Vagina (tissue), 2 donors: ENCODE data around the gene NFIB. TPM values are rescaled to one million over a fixed set of nuclear protein-coding genes. Genes with fewer than 3 reads are reported as not detected.

Experiments
- DNase-seq, 2 donors: peaks; one replicate each; pipeline ENCODE4 v3.0.0-alpha.2; 2017; ENCODE audit errors: extremely low spot score in 2 of 2
- H3K27ac ChIP-seq: fragments of 200-600 bp; sonication (generic); one replicate; pipeline ENCODE4 v1.5.1; 2019
- H3K27me3 ChIP-seq: fragments of 200-600 bp; sonication (generic); one replicate; pipeline ENCODE4 v1.5.1; 2019
- H3K36me3 ChIP-seq, 2 donors: fragments of 200-600 bp; sonication (generic); one replicate each; pipeline ENCODE4 v1.5.1; 2017 to 2019
- H3K4me1 ChIP-seq: fragments of 200-600 bp; sonication (generic); one replicate; pipeline ENCODE4 v1.5.1; 2019
- H3K4me3 ChIP-seq, 2 donors: fragments of 200-600 bp; sonication (generic); 1 replicate in 1 of 2; 2 replicates in 1 of 2; pipeline ENCODE4 v1.5.1; 2016 to 2019
- H3K9me3 ChIP-seq: fragments of 200-600 bp; sonication (generic); one replicate; pipeline ENCODE4 v1.5.1; 2019
- POLR2A ChIP-seq, 2 donors: fragments of 450-650 bp; IDR thresholded peaks; one replicate each; pipeline ENCODE4 v1.6.1; 2017; ENCODE audit warnings: antibody characterized with exemption in 2 of 2, mild to moderate bottlenecking in 2 of 2, moderate library complexity in 2 of 2
- POLR2AphosphoS5 ChIP-seq, 2 donors: sonication (generic); formaldehyde crosslinking; IDR thresholded peaks; one replicate each; pipeline ENCODE4 v1.9.0; 2017; ENCODE audit warnings: antibody characterized with exemption in 2 of 2, mild to moderate bottlenecking in 2 of 2, low read depth in 1 of 2; ENCODE audit not compliant: insufficient read depth in 1 of 2
- intact Hi-C: fragments of 100-400 bp; cut with DNase I; formaldehyde crosslinking; loops from one replicate; pipeline ENCODE4 v1.15.1; 2023
- total RNA-seq: library from RNA; depleted of rRNA; stranded (reverse); fragments of >200 nt; gene quantifications from one replicate; pipeline ENCODE4 v1.2.3, GENCODE V29; 2016
- TF ChIP-seq, protein P1 (sequence below), 3 experiments: fragments of 450-650 bp in 2 of 3; fragments of 200-600 bp in 1 of 3; sonication (generic) in 1 of 3; IDR thresholded peaks; one replicate each; pipeline ENCODE4 v1.5.1; 2017 to 2019; ENCODE audit warnings: antibody characterized with exemption in 3 of 3, mild to moderate bottlenecking in 2 of 3, moderate library complexity in 2 of 3

Gene NFIB
- total RNA-seq, 1 donor from 2014 or later, result 73.4 TPM

DNA sequence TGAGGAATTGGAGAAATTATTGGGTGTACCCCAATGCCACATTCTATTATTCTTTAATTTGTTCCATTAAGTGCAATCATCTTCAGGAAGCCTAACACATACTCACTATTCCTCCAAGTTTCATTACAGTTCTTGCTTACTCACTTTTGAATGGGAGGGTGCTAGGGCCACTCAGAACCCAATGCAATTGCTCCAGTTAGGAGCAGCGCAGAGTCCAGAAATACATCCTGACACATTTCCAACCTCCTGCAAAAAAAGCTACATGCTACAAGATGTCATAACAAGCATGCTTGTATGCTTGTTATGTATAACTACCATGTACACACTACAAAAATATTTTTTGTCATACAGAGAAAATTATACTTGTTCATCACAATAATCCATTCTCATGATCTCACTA, 27.8 kb downstream of the NFIB start:
- Histone ChIP-seq H3K4me3 (no peak overlapping the region), H3K36me3 (no peaks in the 10 kb centered on the region), H3K4me1 (peaks cover 12% of the 10 kb centered on the region), H3K27me3 (no peaks in the 10 kb centered on the region), H3K27ac (no peak overlapping the region), H3K9me3 (no peaks in the 10 kb centered on the region)
- no peak for TF ChIP-seq POLR2AphosphoS5 (IDR thresholded peaks at IDR 0.05; ENCODE audit: insufficient read depth in 1 of 2, low read depth in 1 of 2)
- TF ChIP-seq, protein P1, sequence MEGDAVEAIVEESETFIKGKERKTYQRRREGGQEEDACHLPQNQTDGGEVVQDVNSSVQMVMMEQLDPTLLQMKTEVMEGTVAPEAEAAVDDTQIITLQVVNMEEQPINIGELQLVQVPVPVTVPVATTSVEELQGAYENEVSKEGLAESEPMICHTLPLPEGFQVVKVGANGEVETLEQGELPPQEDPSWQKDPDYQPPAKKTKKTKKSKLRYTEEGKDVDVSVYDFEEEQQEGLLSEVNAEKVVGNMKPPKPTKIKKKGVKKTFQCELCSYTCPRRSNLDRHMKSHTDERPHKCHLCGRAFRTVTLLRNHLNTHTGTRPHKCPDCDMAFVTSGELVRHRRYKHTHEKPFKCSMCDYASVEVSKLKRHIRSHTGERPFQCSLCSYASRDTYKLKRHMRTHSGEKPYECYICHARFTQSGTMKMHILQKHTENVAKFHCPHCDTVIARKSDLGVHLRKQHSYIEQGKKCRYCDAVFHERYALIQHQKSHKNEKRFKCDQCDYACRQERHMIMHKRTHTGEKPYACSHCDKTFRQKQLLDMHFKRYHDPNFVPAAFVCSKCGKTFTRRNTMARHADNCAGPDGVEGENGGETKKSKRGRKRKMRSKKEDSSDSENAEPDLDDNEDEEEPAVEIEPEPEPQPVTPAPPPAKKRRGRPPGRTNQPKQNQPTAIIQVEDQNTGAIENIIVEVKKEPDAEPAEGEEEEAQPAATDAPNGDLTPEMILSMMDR (IDR thresholded peaks at IDR 0.05), result no peak
- no peak for TF ChIP-seq POLR2A (IDR thresholded peaks at IDR 0.05)
- no peak for DNase-seq
- intact Hi-C loops, result no loop called here

DNA sequence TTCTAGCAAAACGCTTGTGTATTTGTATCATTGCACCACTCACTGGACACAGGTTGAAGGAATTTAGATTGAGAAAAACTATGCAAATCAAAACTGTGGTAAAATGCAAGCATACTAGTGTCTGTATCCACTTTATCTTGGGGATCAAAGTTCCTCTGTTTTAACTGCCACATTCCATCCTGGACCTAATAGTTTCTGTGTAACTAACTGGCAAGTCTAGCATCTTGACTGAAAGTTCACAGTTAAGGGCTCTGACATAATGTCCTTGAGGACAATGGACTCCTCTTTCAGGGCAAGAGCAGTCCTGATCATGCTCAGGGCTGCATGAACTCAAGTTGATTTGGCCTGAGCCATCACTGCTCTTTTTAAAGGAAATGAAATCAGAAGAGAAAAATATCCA, 30.7 kb downstream of the NFIB start:
- no peak for TF ChIP-seq POLR2AphosphoS5 (IDR thresholded peaks at IDR 0.05; ENCODE audit: insufficient read depth in 1 of 2, low read depth in 1 of 2)
- TF ChIP-seq POLR2A (IDR thresholded peaks at IDR 0.05), result no peak
- TF ChIP-seq, protein P1 (IDR thresholded peaks at IDR 0.05), result no peak
- Histone ChIP-seq H3K4me1 (peaks cover 9% of the 10 kb centered on the region), H3K4me3 (no peak overlapping the region), H3K9me3 (no peaks in the 10 kb centered on the region), H3K27me3 (no peaks in the 10 kb centered on the region), H3K27ac (no peak overlapping the region), H3K36me3 (no peaks in the 10 kb centered on the region)
- intact Hi-C loops, result no loop called here
- no peak for DNase-seq

DNA sequence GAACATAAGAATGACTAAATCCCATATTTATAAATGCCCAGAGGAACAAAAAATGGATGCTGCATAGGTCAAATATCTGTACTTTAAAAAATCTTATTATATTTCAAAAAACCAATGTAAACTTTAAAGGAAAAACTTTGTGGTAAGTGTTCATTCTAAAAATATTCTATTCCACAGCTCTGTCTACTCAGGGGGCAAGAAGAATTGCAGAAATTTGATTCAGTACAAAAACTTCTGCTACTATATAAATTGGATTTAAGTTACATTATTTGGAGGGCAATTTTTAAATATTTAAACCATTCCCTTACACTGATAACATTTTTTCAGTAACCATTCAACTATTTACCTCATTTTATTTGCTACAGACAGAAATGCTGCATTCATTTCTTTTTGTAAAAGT, 32.1 kb downstream of the NFIB start:
- H3K36me3 ChIP-seq, result no peaks in the 10 kb centered on the region
- no peaks in the 10 kb centered on the region for H3K9me3 ChIP-seq
- no peaks in the 10 kb centered on the region for H3K27me3 ChIP-seq
- intact Hi-C loops, result no loop called here
- TF ChIP-seq, protein P1 (IDR thresholded peaks at IDR 0.05), result no peak
- TF ChIP-seq POLR2AphosphoS5 (IDR thresholded peaks at IDR 0.05; ENCODE audit: insufficient read depth in 1 of 2, low read depth in 1 of 2) (no peak), POLR2A (IDR thresholded peaks at IDR 0.05) (no peak)
- DNase-seq, result no peak
- no peak overlapping the region for H3K4me3 ChIP-seq
- H3K27ac ChIP-seq, result no peak overlapping the region
- H3K4me1 ChIP-seq, result peaks cover 8% of the 10 kb centered on the region

DNA sequence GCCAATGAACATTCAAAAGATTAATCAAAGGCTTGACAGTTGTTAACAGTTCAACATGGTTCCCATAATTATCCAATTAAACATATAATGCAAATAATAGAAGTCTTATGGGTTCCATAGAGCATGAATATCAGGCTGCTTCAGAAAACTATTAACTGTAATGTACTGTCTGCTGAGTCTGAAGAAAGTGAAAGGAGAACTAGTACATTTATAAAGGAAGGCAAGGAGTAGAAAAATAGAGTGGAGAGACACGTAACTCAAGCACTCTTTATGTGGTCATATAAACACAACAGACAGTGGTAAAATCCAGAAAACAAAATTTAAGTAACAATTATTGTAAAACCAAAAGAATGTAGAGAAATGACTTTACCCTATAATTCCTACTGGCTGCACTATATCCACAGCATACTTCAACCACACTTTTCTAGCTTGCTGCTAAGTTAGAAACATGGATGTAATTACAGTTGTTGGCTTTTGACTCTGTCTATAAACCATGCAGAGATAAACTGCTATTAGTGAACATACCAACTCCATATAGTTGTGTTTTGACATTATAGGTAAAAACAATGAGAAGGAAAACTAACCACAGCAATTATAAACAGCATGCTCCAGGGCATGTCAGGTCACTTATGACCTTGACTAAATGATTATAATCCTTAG, 32.7 kb downstream of the NFIB start:
- intact Hi-C loops, result no loop called here
- Histone ChIP-seq H3K36me3 (no peaks in the 10 kb centered on the region), H3K4me1 (peaks cover 8% of the 10 kb centered on the region), H3K27me3 (no peaks in the 10 kb centered on the region), H3K9me3 (no peaks in the 10 kb centered on the region), H3K4me3 (no peak overlapping the region), H3K27ac (no peak overlapping the region)
- DNase-seq, result no peak
- TF ChIP-seq, protein P1 (IDR thresholded peaks at IDR 0.05), result no peak
- TF ChIP-seq POLR2A (IDR thresholded peaks at IDR 0.05), result no peak
- no peak for TF ChIP-seq POLR2AphosphoS5 (IDR thresholded peaks at IDR 0.05; ENCODE audit: insufficient read depth in 1 of 2, low read depth in 1 of 2)

DNA sequence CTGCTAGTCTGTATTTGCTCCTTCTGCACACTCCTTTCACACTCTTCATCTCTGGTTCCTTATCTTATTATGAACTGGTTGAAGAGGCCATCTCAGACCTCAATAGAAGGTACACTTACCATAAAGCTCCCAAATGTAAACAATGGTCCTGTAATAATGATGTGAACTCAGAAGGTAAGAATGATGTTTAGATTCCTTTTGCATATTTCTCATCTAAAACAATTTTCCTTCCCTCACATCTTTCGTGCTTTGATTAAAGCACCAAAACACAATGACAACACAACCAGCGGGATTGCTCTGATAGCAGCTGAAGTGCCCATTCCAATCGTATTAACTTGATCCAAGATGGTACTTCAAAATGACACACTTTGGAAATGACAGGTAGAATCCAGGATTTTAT, 34.3 kb downstream of the NFIB start:
- H3K4me3 ChIP-seq, result no peak overlapping the region
- H3K4me1 ChIP-seq, result peaks cover 17% of the 10 kb centered on the region
- no peaks in the 10 kb centered on the region for H3K27me3 ChIP-seq
- H3K9me3 ChIP-seq, result no peaks in the 10 kb centered on the region
- intact Hi-C loops, result no loop called here
- TF ChIP-seq POLR2AphosphoS5 (IDR thresholded peaks at IDR 0.05; ENCODE audit: insufficient read depth in 1 of 2, low read depth in 1 of 2) (no peak), POLR2A (IDR thresholded peaks at IDR 0.05) (no peak)
- TF ChIP-seq, protein P1 (IDR thresholded peaks at IDR 0.05), result no peak
- H3K36me3 ChIP-seq, result no peaks in the 10 kb centered on the region
- no peak for DNase-seq
- H3K27ac ChIP-seq, result no peak overlapping the region
